Astrocyte (in vitro differentiated cells and primary cell): ENCODE results near the gene DMGDH.

Experiments used
- EZH2 ChIP-seq: IDR thresholded peaks from 2 replicates; pipeline ENCODE4 v1.6.1; 2012; ENCODE audit warnings: mild to moderate bottlenecking, low read length, inconsistent platforms; ENCODE audit not compliant: insufficient read depth
- TF ChIP-seq, protein P1 (sequence below): IDR thresholded peaks from 2 replicates; pipeline ENCODE4 v1.5.1; 2011; ENCODE audit warnings: low read depth, mild to moderate bottlenecking, inconsistent platforms, low read length, moderate library complexity; ENCODE audit not compliant: insufficient read depth

DNA sequence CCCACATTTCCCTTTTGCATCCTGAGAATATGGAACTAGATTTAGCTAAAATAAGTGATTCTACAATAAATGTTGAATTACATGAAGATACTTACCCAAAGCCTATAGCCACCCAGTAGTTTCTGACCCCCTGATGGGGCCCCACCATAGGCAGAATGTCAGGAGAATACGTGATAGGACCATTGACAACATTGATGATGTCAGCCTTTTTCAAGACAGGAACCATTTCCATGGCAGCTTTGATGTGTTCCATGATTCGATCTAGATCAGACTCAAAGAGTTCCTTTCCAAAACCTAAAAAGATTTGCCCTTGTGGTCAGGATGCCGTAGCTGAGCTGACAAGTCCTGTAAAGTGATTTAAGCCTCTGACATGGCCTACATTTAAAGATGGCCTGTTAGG, 27.3 kb downstream of the DMGDH start:
- TF ChIP-seq, protein P1, sequence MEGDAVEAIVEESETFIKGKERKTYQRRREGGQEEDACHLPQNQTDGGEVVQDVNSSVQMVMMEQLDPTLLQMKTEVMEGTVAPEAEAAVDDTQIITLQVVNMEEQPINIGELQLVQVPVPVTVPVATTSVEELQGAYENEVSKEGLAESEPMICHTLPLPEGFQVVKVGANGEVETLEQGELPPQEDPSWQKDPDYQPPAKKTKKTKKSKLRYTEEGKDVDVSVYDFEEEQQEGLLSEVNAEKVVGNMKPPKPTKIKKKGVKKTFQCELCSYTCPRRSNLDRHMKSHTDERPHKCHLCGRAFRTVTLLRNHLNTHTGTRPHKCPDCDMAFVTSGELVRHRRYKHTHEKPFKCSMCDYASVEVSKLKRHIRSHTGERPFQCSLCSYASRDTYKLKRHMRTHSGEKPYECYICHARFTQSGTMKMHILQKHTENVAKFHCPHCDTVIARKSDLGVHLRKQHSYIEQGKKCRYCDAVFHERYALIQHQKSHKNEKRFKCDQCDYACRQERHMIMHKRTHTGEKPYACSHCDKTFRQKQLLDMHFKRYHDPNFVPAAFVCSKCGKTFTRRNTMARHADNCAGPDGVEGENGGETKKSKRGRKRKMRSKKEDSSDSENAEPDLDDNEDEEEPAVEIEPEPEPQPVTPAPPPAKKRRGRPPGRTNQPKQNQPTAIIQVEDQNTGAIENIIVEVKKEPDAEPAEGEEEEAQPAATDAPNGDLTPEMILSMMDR: no peak
- TF ChIP-seq EZH2: no peak
